ENCODE measurements around the gene GABRB3.

DNA sequence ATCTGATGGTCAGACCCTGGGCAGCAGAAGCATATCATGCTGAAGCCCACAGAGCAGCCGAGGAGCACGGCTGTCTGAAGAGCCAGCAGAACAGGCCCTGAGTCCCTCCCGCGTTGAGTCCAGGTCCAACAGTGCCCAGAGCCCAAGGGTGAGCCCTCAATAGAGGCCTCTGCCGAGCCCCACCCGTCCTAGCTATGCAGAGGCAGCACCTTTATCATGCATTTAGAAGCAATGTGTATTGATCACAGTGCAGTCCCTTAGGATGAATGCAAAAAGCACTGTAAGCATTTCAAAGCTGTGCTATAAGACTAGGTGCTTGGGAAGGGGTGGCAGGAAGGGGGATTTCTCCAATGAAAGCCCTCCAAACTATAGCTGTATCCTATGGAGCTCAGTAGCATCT lies 208.5 kb downstream of the GABRB3 start:
- TF ChIP-seq, protein P1, sequence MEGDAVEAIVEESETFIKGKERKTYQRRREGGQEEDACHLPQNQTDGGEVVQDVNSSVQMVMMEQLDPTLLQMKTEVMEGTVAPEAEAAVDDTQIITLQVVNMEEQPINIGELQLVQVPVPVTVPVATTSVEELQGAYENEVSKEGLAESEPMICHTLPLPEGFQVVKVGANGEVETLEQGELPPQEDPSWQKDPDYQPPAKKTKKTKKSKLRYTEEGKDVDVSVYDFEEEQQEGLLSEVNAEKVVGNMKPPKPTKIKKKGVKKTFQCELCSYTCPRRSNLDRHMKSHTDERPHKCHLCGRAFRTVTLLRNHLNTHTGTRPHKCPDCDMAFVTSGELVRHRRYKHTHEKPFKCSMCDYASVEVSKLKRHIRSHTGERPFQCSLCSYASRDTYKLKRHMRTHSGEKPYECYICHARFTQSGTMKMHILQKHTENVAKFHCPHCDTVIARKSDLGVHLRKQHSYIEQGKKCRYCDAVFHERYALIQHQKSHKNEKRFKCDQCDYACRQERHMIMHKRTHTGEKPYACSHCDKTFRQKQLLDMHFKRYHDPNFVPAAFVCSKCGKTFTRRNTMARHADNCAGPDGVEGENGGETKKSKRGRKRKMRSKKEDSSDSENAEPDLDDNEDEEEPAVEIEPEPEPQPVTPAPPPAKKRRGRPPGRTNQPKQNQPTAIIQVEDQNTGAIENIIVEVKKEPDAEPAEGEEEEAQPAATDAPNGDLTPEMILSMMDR (IDR thresholded peaks at IDR 0.05; ENCODE audit: poor library complexity, severe bottlenecking) = no peak
- TF ChIP-seq EZH2 (IDR thresholded peaks at IDR 0.05; ENCODE audit: borderline replicate concordance, insufficient read depth, low read length, poor library complexity, severe bottlenecking) (no peak), POLR2AphosphoS5 (IDR thresholded peaks at IDR 0.05) (no peak)
